Body of pancreas (tissue), 4 donors: ENCODE data around the gene DCLRE1A. TPM values are rescaled to one million over a fixed set of nuclear protein-coding genes. Genes with fewer than 3 reads are reported as not detected.

Experiments
- ATAC-seq: fragments of 150-250 bp; one replicate; pipeline ENCODE4 v1.9.1; 2016
- DNase-seq, 4 donors: peaks; one replicate each; pipeline ENCODE4 v3.0.0-alpha.2; 2019
- H3K27ac ChIP-seq, 4 donors: fragments of 200-600 bp; sonication (generic); 1 replicate in 3 of 4; 2 replicates in 1 of 4; pipeline versions ENCODE4 v1.5.1 to v1.6.1; 2016 to 2019; ENCODE audit warnings: mild to moderate bottlenecking in 1 of 4, mixed read lengths in 1 of 4, moderate library complexity in 1 of 4
- H3K27me3 ChIP-seq, 2 donors: fragments of 200-600 bp; sonication (generic); one replicate each; pipeline ENCODE4 v1.6.0; 2016; ENCODE audit warnings: mild to moderate bottlenecking in 1 of 2
- H3K36me3 ChIP-seq, 2 donors: fragments of 200-600 bp; sonication (generic); replicated peaks in 1 of 2; 2 replicates each; pipeline ENCODE4 v1.5.1; 2016; ENCODE audit warnings: low read depth in 2 of 2; ENCODE audit not compliant: insufficient read depth in 1 of 2
- H3K4me1 ChIP-seq: fragments of 200-600 bp; sonication (generic); one replicate; pipeline ENCODE4 v1.6.0; 2016
- H3K4me3 ChIP-seq, 2 donors: fragments of 200-600 bp; sonication (generic); 1 replicate in 1 of 2; 2 replicates in 1 of 2; pipeline ENCODE4 v1.5.1; 2016 to 2019
- H3K9me3 ChIP-seq, 3 donors: fragments of 200-600 bp; sonication (generic); 1 replicate in 2 of 3; 2 replicates in 1 of 3; pipeline ENCODE4 v1.5.1; 2016
- POLR2A ChIP-seq, 3 donors: fragments of 450-650 bp; IDR thresholded peaks; one replicate each; pipeline ENCODE4 v1.6.1; 2016; ENCODE audit warnings: antibody characterized with exemption in 3 of 3, mild to moderate bottlenecking in 2 of 3
- WGBS, 2 donors: methylation state at CpG; one replicate each; pipeline ENCODE4 v1.1.5; 2017; 5-methylcytosine and 5-hydroxymethylcytosine counted together
- intact Hi-C: fragments of 100-400 bp; cut with DNase I; formaldehyde crosslinking; loops from one replicate; pipeline ENCODE4 v1.15.1; 2023
- total RNA-seq, 2 donors: library from RNA; depleted of rRNA; stranded (reverse); fragments of >200 nt; gene quantifications; one replicate each; pipeline ENCODE4 v1.1.0, GENCODE V29; 2016
- TF ChIP-seq, protein P1 (sequence below), 7 experiments: fragments of 450-650 bp in 4 of 7; fragments of 200-600 bp in 3 of 7; sonication (generic) in 3 of 7; IDR thresholded peaks; one replicate each; pipeline ENCODE4 v1.5.1; 2016 to 2019; ENCODE audit warnings: antibody characterized with exemption in 7 of 7

DCLRE1A gene
- total RNA-seq, 2 donors from 2014 or later, result 4.6 to 5.2 TPM

DNA sequence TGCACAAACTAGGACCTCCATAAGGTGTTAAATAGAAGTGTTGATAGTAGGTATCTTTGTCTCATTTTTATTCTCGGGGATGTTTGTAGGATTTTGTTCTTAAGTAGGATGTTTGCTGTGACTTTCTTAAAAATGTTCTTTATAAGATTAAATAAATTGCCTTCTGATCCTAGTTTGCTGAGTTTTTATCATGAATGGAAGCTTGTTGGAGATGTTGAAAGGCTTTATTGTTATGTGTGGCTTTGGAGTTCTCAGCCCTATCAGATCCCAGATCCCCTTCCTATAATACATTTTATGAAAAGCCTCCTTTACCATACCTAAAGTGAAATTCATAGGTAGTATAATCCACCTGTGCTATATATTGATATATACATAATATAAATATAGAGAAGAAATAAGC lies 40.7 kb upstream of the DCLRE1A start:
- 59% methylated on average over 1 of the region's 1 CpG for WGBS, 2 donors
- Histone ChIP-seq H3K27ac (no peak overlapping the region), H3K9me3 (no peaks in the 10 kb centered on the region), H3K27me3 (no peaks in the 10 kb centered on the region), H3K4me1 (peaks cover 22% of the 10 kb centered on the region), H3K4me3 (no peak overlapping the region), H3K36me3 (peaks cover 0 to 4% of the 10 kb centered on the region in 2 donors)
- no peak for TF ChIP-seq POLR2A (IDR thresholded peaks at IDR 0.05)
- TF ChIP-seq, protein P1, sequence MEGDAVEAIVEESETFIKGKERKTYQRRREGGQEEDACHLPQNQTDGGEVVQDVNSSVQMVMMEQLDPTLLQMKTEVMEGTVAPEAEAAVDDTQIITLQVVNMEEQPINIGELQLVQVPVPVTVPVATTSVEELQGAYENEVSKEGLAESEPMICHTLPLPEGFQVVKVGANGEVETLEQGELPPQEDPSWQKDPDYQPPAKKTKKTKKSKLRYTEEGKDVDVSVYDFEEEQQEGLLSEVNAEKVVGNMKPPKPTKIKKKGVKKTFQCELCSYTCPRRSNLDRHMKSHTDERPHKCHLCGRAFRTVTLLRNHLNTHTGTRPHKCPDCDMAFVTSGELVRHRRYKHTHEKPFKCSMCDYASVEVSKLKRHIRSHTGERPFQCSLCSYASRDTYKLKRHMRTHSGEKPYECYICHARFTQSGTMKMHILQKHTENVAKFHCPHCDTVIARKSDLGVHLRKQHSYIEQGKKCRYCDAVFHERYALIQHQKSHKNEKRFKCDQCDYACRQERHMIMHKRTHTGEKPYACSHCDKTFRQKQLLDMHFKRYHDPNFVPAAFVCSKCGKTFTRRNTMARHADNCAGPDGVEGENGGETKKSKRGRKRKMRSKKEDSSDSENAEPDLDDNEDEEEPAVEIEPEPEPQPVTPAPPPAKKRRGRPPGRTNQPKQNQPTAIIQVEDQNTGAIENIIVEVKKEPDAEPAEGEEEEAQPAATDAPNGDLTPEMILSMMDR (IDR thresholded peaks at IDR 0.05), result no peak
- no peak for ATAC-seq
- DNase-seq, result no peak
- intact Hi-C loops, result no loop called here

DNA sequence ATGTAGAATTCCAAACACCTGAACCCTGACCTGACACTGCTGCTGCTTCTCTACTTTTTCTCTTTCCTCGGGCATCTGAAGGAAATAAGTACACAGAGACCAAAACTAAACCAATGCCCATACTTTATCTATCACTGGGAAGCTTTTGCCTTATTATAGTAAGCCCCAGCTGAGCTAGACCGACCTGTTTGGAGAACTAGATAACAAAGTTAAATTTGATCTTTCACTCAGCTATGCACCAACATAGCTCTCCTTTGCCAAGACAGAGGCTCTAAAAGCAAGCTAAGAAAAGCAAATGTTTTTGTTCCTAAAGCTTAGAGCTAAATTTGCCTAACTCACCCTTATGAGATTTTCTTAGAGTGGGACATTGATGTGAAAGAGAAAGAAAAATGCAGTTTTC lies 39.7 kb upstream of the DCLRE1A start:
- Histone ChIP-seq H3K4me3 (no peak overlapping the region), H3K27me3 (no peaks in the 10 kb centered on the region), H3K9me3 (no peaks in the 10 kb centered on the region), H3K27ac (peak overlapping the region in 1 of 4 donors; percentile 17), H3K4me1 (peaks cover 22% of the 10 kb centered on the region), H3K36me3 (no peaks in the 10 kb centered on the region)
- ATAC-seq (no peak), DNase-seq (peak in 2 of 4 donors; percentile 15 to 36)
- WGBS, 2 donors, result 13 to 27% methylated on average over 2 of the region's 2 CpGs
- TF ChIP-seq POLR2A (IDR thresholded peaks at IDR 0.05), result no peak
- TF ChIP-seq, protein P1 (IDR thresholded peaks at IDR 0.05), result no peak
- intact Hi-C loops, result no loop called here

DNA sequence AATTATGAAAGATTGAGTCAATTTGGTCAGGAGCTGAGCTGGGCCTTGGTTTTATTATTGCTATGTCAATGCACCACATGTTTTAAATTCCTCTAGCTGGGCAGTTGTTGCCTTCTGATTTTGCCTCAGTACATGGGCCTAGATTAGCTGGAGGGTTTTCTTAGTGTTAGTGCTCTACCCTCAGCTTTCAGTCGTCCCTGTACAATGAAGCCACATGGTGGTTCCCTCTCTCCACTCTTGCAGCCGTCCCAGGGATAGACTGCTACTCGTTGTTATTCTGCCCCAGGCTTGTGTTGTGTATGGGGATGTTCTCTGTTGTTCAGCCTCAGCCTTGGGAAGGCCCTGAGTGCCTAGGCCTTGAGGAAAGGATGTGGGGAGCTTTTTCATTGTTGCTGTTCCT lies 37.6 kb upstream of the DCLRE1A start:
- TF ChIP-seq, protein P1 (IDR thresholded peaks at IDR 0.05), result no peak
- no peak for TF ChIP-seq POLR2A (IDR thresholded peaks at IDR 0.05)
- Histone ChIP-seq H3K4me1 (peaks cover 22% of the 10 kb centered on the region), H3K4me3 (no peak overlapping the region), H3K36me3 (peaks cover 0 to 1% of the 10 kb centered on the region in 2 donors), H3K9me3 (no peaks in the 10 kb centered on the region), H3K27me3 (no peaks in the 10 kb centered on the region), H3K27ac (no peak overlapping the region)
- 30 to 33% methylated on average over 3 of the region's 3 CpGs for WGBS, 2 donors
- DNase-seq, result peak in 1 of 4 donors; percentile 7
- intact Hi-C loops, result no loop called here
- no peak for ATAC-seq

DNA sequence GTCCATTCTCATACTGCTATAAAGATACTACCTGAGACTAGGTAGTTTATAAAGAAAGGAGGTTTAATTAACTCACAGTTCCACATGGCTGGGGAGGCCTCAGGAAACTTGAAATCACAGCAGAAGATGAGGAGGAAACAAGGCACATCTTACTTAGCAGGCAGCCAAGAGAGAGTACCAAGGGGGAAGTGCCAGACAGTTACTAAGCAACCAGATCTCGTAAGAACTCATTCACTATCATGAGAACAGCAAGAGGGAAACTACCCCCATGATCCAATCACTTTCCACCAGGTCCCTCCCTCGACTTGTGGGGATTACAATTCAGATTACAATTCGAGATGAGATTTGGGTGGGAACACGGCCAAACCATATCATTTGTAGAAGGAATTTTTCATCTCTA lies 36.9 kb upstream of the DCLRE1A start:
- Histone ChIP-seq H3K9me3 (no peaks in the 10 kb centered on the region), H3K4me1 (peaks cover 22% of the 10 kb centered on the region), H3K4me3 (no peak overlapping the region), H3K36me3 (peaks cover 0 to 4% of the 10 kb centered on the region in 2 donors), H3K27me3 (no peaks in the 10 kb centered on the region), H3K27ac (no peak overlapping the region)
- TF ChIP-seq POLR2A (IDR thresholded peaks at IDR 0.05), result no peak
- TF ChIP-seq, protein P1 (IDR thresholded peaks at IDR 0.05), result no peak
- no peak for ATAC-seq
- DNase-seq, result no peak
- intact Hi-C loops, result no loop called here
- 46 to 53% methylated on average over 4 of the region's 4 CpGs for WGBS, 2 donors

DNA sequence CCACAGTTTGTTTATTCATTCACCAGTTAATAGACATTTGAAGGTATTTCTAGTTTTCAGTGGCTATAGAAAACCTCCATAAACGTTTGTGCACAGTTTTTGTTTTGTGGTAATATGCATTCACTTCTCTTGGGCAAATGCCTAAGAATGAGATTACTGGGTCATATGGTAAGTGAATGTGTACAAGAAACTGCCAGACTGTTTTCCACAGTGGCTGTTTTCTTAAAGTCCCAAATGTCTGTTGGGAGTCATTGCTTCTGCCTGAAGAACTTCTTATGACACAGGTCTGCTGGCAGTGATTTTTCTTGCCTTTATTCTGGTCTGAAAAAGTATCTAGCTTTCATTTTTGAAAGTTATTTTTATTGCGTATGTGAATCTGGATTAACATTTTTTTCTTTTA lies 36.0 kb upstream of the DCLRE1A start:
- TF ChIP-seq, protein P1 (IDR thresholded peaks at IDR 0.05), result no peak
- TF ChIP-seq POLR2A (IDR thresholded peaks at IDR 0.05), result no peak
- H3K9me3 ChIP-seq, result no peaks in the 10 kb centered on the region
- intact Hi-C loops, result no loop called here
- WGBS, 2 donors, result 58 to 68% methylated on average over 2 of the region's 2 CpGs
- peaks cover 22% of the 10 kb centered on the region for H3K4me1 ChIP-seq
- H3K36me3 ChIP-seq, result peaks cover 0 to 4% of the 10 kb centered on the region in 2 donors
- H3K27me3 ChIP-seq, result no peaks in the 10 kb centered on the region
- ATAC-seq, result no peak
- no peak overlapping the region for H3K4me3 ChIP-seq
- no peak overlapping the region for H3K27ac ChIP-seq
- DNase-seq, result no peak
